ENCODE measurements around the gene ALDH1L2. TPM values are rescaled to one million over a fixed set of nuclear protein-coding genes. Genes with fewer than 3 reads are reported as not detected.

ALDH1L2 gene
- total RNA-seq, 3 donors from 2014 or later (not counting 1 experiment from before 2014, with no cell fraction given), result 1.1 TPM; not detected in 2

GRCh38 chr12:105083031-105083430, 1.2 kb downstream of the ALDH1L2 start:
- Histone ChIP-seq H3K4me3 (ENCODE audit: low read length) (no peak overlapping the region), H3K27me3 (ENCODE audit: control insufficient read depth, insufficient read depth, low read length) (peaks cover 17% of the 10 kb centered on the region), H3K9me3 (ENCODE audit: control insufficient read depth, insufficient read depth, low read length) (no peaks in the 10 kb centered on the region), H3K36me3 (ENCODE audit: control insufficient read depth, insufficient read depth, low read length) (no peaks in the 10 kb centered on the region), H3K4me1 (ENCODE audit: control insufficient read depth, insufficient read depth, low read length) (peaks cover 8% of the 10 kb centered on the region), H3K27ac (ENCODE audit: low read length) (no peak overlapping the region)
- Mint-ChIP-seq H3K4me1 (peaks cover 7 to 8% of the 10 kb centered on the region in 2 donors), H3K36me3 (no peaks in the 10 kb centered on the region), H3K27me3 (ENCODE audit: low read depth in 2 of 2) (peaks cover 33 to 61% of the 10 kb centered on the region in 2 donors), H3K4me3 (no peak overlapping the region), H3K9me3 (no peaks in the 10 kb centered on the region), H3K27ac (no peak overlapping the region)
- TF ChIP-seq CTCF (IDR thresholded peaks at IDR 0.05), result no peak
- DNase-seq (no peak), ATAC-seq (no peak)
- intact Hi-C loops (cut with micrococcal nuclease), result no loop called here
- 78% methylated on average over 4 of the region's 5 CpGs for WGBS (ENCODE audit: insufficient coverage)

- peaks cover 16% of the 10 kb centered on the region for H3K27me3 ChIP-seq (ENCODE audit: control insufficient read depth, insufficient read depth, low read length)
- peaks cover 5 to 6% of the 10 kb centered on the region in 2 donors for H3K4me1 Mint-ChIP-seq
- no peak for TF ChIP-seq CTCF (IDR thresholded peaks at IDR 0.05)
- intact Hi-C loops (cut with micrococcal nuclease), result no loop called here
- ATAC-seq (no peak), DNase-seq (no peak)
- no peak overlapping the region for H3K27ac Mint-ChIP-seq
- H3K4me3 ChIP-seq (ENCODE audit: low read length), result no peak overlapping the region
- no peak overlapping the region for H3K4me3 Mint-ChIP-seq
- H3K9me3 ChIP-seq (ENCODE audit: control insufficient read depth, insufficient read depth, low read length), result no peaks in the 10 kb centered on the region
- no peaks in the 10 kb centered on the region for H3K36me3 Mint-ChIP-seq
- H3K27ac ChIP-seq (ENCODE audit: low read length), result no peak overlapping the region
- H3K4me1 ChIP-seq (ENCODE audit: control insufficient read depth, insufficient read depth, low read length), result peaks cover 5% of the 10 kb centered on the region
- peaks cover 21 to 45% of the 10 kb centered on the region in 2 donors for H3K27me3 Mint-ChIP-seq (ENCODE audit: low read depth in 2 of 2)
- H3K36me3 ChIP-seq (ENCODE audit: control insufficient read depth, insufficient read depth, low read length), result no peaks in the 10 kb centered on the region
- 82% methylated on average over 10 of the region's 11 CpGs for WGBS (ENCODE audit: insufficient coverage)
- no peaks in the 10 kb centered on the region for H3K9me3 Mint-ChIP-seq
Measured at GRCh38 chr12:105078712-105079570, 5.3 kb downstream of the ALDH1L2 start.

GRCh38 chr12:105077435-105077834, 6.8 kb downstream of the ALDH1L2 start:
- Mint-ChIP-seq H3K27ac (no peak overlapping the region), H3K36me3 (no peaks in the 10 kb centered on the region), H3K4me3 (no peak overlapping the region), H3K9me3 (no peaks in the 10 kb centered on the region), H3K4me1 (no peaks in the 10 kb centered on the region), H3K27me3 (ENCODE audit: low read depth in 2 of 2) (peaks cover 10 to 30% of the 10 kb centered on the region in 2 donors)
- no peak overlapping the region for H3K27ac ChIP-seq (ENCODE audit: low read length)
- ATAC-seq (no peak), DNase-seq (no peak)
- no peaks in the 10 kb centered on the region for H3K36me3 ChIP-seq (ENCODE audit: control insufficient read depth, insufficient read depth, low read length)
- intact Hi-C loops (cut with micrococcal nuclease), result no loop called here
- H3K4me3 ChIP-seq (ENCODE audit: low read length), result no peak overlapping the region
- peaks cover 8% of the 10 kb centered on the region for H3K27me3 ChIP-seq (ENCODE audit: control insufficient read depth, insufficient read depth, low read length)
- 93% methylated on average over 6 of the region's 7 CpGs for WGBS (ENCODE audit: insufficient coverage)
- no peak for TF ChIP-seq CTCF (IDR thresholded peaks at IDR 0.05)
- H3K4me1 ChIP-seq (ENCODE audit: control insufficient read depth, insufficient read depth, low read length), result no peaks in the 10 kb centered on the region
- no peaks in the 10 kb centered on the region for H3K9me3 ChIP-seq (ENCODE audit: control insufficient read depth, insufficient read depth, low read length)
